DOHH2 (cell line): ENCODE data around the gene GAK.

Experiments
- H3F3A ChIP-seq: fragments of 200-600 bp; sonication (generic), shearing (Covaris generic); 2 replicates; pipeline ENCODE4 v1.6.0; 2016; ENCODE audit warnings: antibody characterized with exemption, mild to moderate bottlenecking; ENCODE audit not compliant: control insufficient read depth, insufficient read depth
- H3K27ac ChIP-seq: fragments of 200-600 bp; sonication (generic); 2 replicates; pipeline ENCODE4 v1.5.1; 2014; ENCODE audit warnings: low read depth, mild to moderate bottlenecking, low read length, moderate library complexity
- H3K27me3 ChIP-seq: fragments of 200-600 bp; sonication (generic); 2 replicates; pipeline ENCODE4 v1.6.1; 2014; ENCODE audit warnings: mild to moderate bottlenecking, low read length, mixed read lengths; ENCODE audit not compliant: control insufficient read depth
- H3K36me3 ChIP-seq: fragments of 200-600 bp; sonication (generic); 2 replicates; pipeline ENCODE4 v1.6.1; 2014; ENCODE audit warnings: mild to moderate bottlenecking, low read length, moderate library complexity, mixed read lengths; ENCODE audit not compliant: control insufficient read depth
- H3K4me1 ChIP-seq: fragments of 200-600 bp; sonication (generic); 2 replicates; pipeline ENCODE4 v1.6.1; 2014; ENCODE audit warnings: mild to moderate bottlenecking, low read length, mixed read lengths; ENCODE audit not compliant: control insufficient read depth
- H3K4me2 ChIP-seq: fragments of 200-600 bp; sonication (generic); 2 replicates; pipeline ENCODE4 v1.6.0; 2014; ENCODE audit warnings: mild to moderate bottlenecking, low read length, moderate library complexity
- H3K4me3 ChIP-seq: fragments of 200-600 bp; sonication (generic); 2 replicates; pipeline ENCODE4 v1.5.1; 2014; ENCODE audit warnings: mild to moderate bottlenecking, low read length, mixed read lengths
- H3K79me2 ChIP-seq: fragments of 200-600 bp; sonication (generic); 2 replicates; pipeline ENCODE4 v1.6.1; 2014; ENCODE audit warnings: mild to moderate bottlenecking, low read length, mixed read lengths; ENCODE audit not compliant: control insufficient read depth
- H3K9me2 ChIP-seq: fragments of 200-600 bp; sonication (generic); replicated peaks from 2 replicates; pipeline ENCODE4 v1.6.1; 2014; ENCODE audit warnings: mild to moderate bottlenecking, low read length, mixed read lengths; ENCODE audit not compliant: control insufficient read depth
- H3K9me3 ChIP-seq: fragments of 200-600 bp; sonication (generic); 2 replicates; pipeline ENCODE4 v1.6.1; 2014; ENCODE audit warnings: antibody characterized with exemption, low read length, mixed read lengths; ENCODE audit not compliant: control insufficient read depth, insufficient read depth
- H4K20me1 ChIP-seq: fragments of 200-600 bp; sonication (generic); 2 replicates; pipeline ENCODE4 v1.6.0; 2014; ENCODE audit warnings: low read depth, mild to moderate bottlenecking, antibody characterized with exemption, low read length, moderate library complexity; ENCODE audit not compliant: control insufficient read depth, insufficient read depth
- EZH2phosphoT487 ChIP-seq: fragments of 200-600 bp; sonication (generic); IDR thresholded peaks from 2 replicates; pipeline ENCODE4 v1.6.1; 2017; ENCODE audit warnings: borderline replicate concordance, mild to moderate bottlenecking, antibody characterized with exemption, low read length, moderate library complexity, mixed read lengths
- TF ChIP-seq, protein P1 (sequence below): fragments of 200-600 bp; sonication (generic); IDR thresholded peaks from one replicate; pipeline ENCODE4 v1.5.1; 2014; ENCODE audit warnings: antibody characterized with exemption, mild to moderate bottlenecking, low read depth, low read length; ENCODE audit not compliant: poor library complexity, severe bottlenecking

GAK gene

GRCh38 chr4:958696-959337 lies 26.7 kb upstream of the GAK start:
- H3K4me3 ChIP-seq, result no peak overlapping the region
- no peaks in the 10 kb centered on the region for H3K27me3 ChIP-seq
- TF ChIP-seq EZH2phosphoT487, result no peak
- TF ChIP-seq, protein P1, sequence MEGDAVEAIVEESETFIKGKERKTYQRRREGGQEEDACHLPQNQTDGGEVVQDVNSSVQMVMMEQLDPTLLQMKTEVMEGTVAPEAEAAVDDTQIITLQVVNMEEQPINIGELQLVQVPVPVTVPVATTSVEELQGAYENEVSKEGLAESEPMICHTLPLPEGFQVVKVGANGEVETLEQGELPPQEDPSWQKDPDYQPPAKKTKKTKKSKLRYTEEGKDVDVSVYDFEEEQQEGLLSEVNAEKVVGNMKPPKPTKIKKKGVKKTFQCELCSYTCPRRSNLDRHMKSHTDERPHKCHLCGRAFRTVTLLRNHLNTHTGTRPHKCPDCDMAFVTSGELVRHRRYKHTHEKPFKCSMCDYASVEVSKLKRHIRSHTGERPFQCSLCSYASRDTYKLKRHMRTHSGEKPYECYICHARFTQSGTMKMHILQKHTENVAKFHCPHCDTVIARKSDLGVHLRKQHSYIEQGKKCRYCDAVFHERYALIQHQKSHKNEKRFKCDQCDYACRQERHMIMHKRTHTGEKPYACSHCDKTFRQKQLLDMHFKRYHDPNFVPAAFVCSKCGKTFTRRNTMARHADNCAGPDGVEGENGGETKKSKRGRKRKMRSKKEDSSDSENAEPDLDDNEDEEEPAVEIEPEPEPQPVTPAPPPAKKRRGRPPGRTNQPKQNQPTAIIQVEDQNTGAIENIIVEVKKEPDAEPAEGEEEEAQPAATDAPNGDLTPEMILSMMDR, result no peak
- no peak overlapping the region for H3K27ac ChIP-seq
- H3K4me2 ChIP-seq, result no peak overlapping the region
- H3F3A ChIP-seq, result no peaks in the 10 kb centered on the region
- H3K4me1 ChIP-seq, result no peaks in the 10 kb centered on the region
- no peaks in the 10 kb centered on the region for H3K9me2 ChIP-seq
- H3K9me3 ChIP-seq, result no peaks in the 10 kb centered on the region
- no peaks in the 10 kb centered on the region for H3K79me2 ChIP-seq
- H3K36me3 ChIP-seq, result no peaks in the 10 kb centered on the region
- H4K20me1 ChIP-seq, result no peaks in the 10 kb centered on the region; the same call in 1 of the 2 replicates

DNA sequence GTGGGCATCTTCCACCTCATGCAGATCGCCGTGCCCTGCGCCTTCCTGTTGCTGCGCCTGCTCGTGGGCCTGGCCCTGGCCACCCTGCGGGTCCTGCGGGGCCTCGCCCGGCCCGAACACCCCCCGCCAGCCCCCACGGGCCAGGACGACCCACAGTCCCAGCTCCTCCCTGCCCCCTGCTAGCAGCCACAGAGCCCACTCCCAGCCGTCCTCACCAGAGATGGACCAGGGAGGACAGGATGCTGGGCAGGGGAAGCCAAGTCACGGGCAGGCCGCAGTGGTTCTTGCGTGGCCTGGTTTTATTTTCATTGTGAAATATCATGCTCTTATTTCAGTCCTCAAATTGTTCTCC lies 26.2 kb upstream of the GAK start:
- no peak overlapping the region for H3K4me3 ChIP-seq
- TF ChIP-seq, protein P1, result no peak
- TF ChIP-seq EZH2phosphoT487, result no peak
- no peak overlapping the region for H3K27ac ChIP-seq
- H3K4me2 ChIP-seq, result no peak overlapping the region
- H3K9me3 ChIP-seq, result no peaks in the 10 kb centered on the region
- H3K9me2 ChIP-seq, result no peaks in the 10 kb centered on the region
- no peaks in the 10 kb centered on the region for H3F3A ChIP-seq
- H3K79me2 ChIP-seq, result no peaks in the 10 kb centered on the region
- H4K20me1 ChIP-seq, result no peaks in the 10 kb centered on the region
- no peaks in the 10 kb centered on the region for H3K36me3 ChIP-seq
- H3K4me1 ChIP-seq, result no peaks in the 10 kb centered on the region
- H3K27me3 ChIP-seq, result no peaks in the 10 kb centered on the region

- no peaks in the 10 kb centered on the region for H4K20me1 ChIP-seq
- no peak overlapping the region for H3K4me3 ChIP-seq
- no peaks in the 10 kb centered on the region for H3K79me2 ChIP-seq
- H3K27me3 ChIP-seq, result no peaks in the 10 kb centered on the region
- H3K4me1 ChIP-seq, result no peaks in the 10 kb centered on the region
- no peaks in the 10 kb centered on the region for H3K9me2 ChIP-seq
- H3F3A ChIP-seq, result no peaks in the 10 kb centered on the region
- H3K4me2 ChIP-seq, result no peak overlapping the region
- TF ChIP-seq, protein P1, result no peak
- TF ChIP-seq EZH2phosphoT487, result no peak
- no peaks in the 10 kb centered on the region for H3K36me3 ChIP-seq
- no peaks in the 10 kb centered on the region for H3K9me3 ChIP-seq
- H3K27ac ChIP-seq, result no peak overlapping the region
Measured at GRCh38 chr4:957581-958313, 25.6 kb upstream of the GAK start.
